Measurements from ENCODE around the gene COL4A2.

Gene COL4A2

GRCh38 chr13:110306960-110307766 lies at the start of gene COL4A2, which contains the start of gene COL4A1:
Gene COL4A2, plus strand, starts transcription at chr13:110307284. Its CDS starts 620 bp downstream, at chr13:110307904.
Gene COL4A1, minus strand, starts transcription at chr13:110307157. Its CDS starts 130 bp downstream, at chr13:110307027.
- Histone ChIP-seq H3K27me3 (ENCODE audit: insufficient read depth, low read length) (peaks cover 42% of the 10 kb centered on the region), H3K36me3 (ENCODE audit: insufficient read depth, low read depth, low read length) (peaks cover 16% of the 10 kb centered on the region; the same call in 1 of the 2 replicates), H3K4me1 (ENCODE audit: insufficient read depth, low read length) (no peaks in the 10 kb centered on the region), H3K9ac (ENCODE audit: low read depth, low read length) (peak within 1 kb of the TSS; percentile 64), H3K9me3 (ENCODE audit: insufficient read depth, low read depth, low read length) (no peaks in the 10 kb centered on the region), H3K4me3 (ENCODE audit: low read length) (peak within 1 kb of the TSS; percentile 88), H3K27ac (ENCODE audit: low read length) (no peak within 1 kb of the TSS)

GRCh38 chr13:110257408-110257807 lies 49.7 kb upstream of the COL4A2 start:
- Histone ChIP-seq H3K4me3 (ENCODE audit: low read length) (no peak overlapping the region), H3K4me1 (ENCODE audit: insufficient read depth, low read length) (peaks cover 10% of the 10 kb centered on the region), H3K27ac (ENCODE audit: low read length) (no peak overlapping the region), H3K27me3 (ENCODE audit: insufficient read depth, low read length) (no peaks in the 10 kb centered on the region), H3K9me3 (ENCODE audit: insufficient read depth, low read depth, low read length) (no peaks in the 10 kb centered on the region), H3K36me3 (ENCODE audit: insufficient read depth, low read depth, low read length) (no peaks in the 10 kb centered on the region), H3K9ac (ENCODE audit: low read depth, low read length) (no peak overlapping the region)

DNA sequence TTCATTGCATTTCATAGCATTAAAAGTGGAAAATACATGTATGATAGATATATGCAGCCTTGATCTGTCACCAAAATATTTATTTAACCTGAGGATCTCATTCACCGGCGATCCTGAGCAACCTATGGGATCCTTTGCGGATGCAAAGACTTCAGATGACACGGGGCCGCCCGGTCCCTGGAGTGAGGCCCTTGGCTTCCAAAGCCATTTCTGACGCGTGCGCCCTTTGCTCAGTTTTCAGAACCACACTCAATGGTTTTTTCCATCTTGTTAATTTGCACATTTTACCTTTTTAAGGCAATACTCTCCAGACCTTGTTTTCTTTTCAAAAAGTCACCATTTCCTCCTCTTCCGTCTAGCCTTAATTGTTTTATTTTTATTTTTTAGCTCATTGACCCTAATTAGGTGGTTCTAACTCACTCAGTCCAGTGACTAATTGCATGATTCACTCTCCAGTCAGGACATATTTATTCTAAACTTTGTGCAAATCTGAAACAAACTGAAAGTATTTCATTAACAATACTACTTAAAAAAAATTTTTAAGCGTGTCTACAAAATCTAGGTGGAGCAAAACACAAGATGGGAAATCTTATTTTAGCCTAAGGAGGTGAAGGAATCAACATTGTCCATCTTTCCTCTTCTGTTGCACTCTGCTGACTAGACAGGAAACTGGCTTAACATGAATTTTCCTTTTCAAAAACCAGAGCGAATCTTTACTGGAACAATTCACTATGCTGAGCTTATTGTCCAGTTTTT lies 48.0 kb upstream of the COL4A2 start:
- Histone ChIP-seq H3K4me3 (ENCODE audit: low read length) (no peak overlapping the region), H3K27me3 (ENCODE audit: insufficient read depth, low read length) (no peaks in the 10 kb centered on the region), H3K9me3 (ENCODE audit: insufficient read depth, low read depth, low read length) (no peaks in the 10 kb centered on the region), H3K4me1 (ENCODE audit: insufficient read depth, low read length) (peaks cover 17% of the 10 kb centered on the region), H3K36me3 (ENCODE audit: insufficient read depth, low read depth, low read length) (no peaks in the 10 kb centered on the region), H3K27ac (ENCODE audit: low read length) (no peak overlapping the region), H3K9ac (ENCODE audit: low read depth, low read length) (no peak overlapping the region)

- Histone ChIP-seq H3K36me3 (ENCODE audit: insufficient read depth, low read depth, low read length) (no peaks in the 10 kb centered on the region), H3K27ac (ENCODE audit: low read length) (no peak overlapping the region)
These were observed 47.4 kb upstream of the COL4A2 start for GRCh38 chr13:110259651-110260050.

DNA sequence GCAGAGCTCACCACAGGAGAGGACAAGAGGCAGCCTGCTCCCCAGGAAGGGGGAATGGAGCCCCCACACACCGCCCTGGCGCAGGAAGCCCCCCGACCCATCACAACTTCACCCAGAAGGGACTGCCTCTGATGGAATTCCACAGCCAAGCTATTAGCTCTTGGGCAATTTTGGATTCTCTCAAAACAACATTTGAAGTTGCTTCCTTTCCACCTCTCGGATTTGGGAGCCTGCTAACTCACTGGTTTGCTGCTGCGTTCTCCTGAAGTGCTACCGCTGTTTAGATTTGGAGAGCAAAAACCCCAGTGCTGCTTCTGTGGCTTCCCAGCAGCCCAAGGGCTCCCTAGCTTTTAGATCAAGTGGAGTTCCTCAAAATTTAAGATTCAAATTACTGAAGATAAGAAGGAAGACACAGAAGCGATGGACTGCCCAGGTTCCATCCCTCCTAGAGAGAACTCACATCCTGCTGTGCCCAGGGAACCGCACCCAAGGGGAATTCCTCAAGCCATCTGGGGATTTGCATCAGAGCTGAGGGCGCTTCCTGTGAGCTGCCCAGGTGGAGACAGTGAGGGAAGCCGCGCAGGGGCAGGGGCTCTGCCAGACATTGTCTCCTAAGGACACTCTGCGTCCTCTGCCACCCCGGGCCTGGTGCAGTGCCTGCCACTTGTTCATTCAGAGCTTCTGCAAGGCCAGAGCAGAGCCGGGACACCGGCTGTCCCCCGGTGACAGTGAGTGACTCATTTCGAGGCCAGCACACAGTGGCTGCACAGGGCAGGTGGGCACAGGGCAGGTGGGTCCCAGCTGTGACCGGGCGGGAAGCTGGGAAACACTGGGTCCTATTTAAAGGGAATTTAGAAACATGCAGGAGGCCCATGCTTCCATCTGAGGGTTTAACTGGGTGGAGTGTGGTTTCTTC lies 45.7 kb upstream of the COL4A2 start:
- H3K27ac ChIP-seq (ENCODE audit: low read length), result no peak overlapping the region
- H3K4me3 ChIP-seq (ENCODE audit: low read length), result no peak overlapping the region
- no peak overlapping the region for H3K9ac ChIP-seq (ENCODE audit: low read depth, low read length)
- H3K4me1 ChIP-seq (ENCODE audit: insufficient read depth, low read length), result peaks cover 36% of the 10 kb centered on the region
- no peaks in the 10 kb centered on the region for H3K27me3 ChIP-seq (ENCODE audit: insufficient read depth, low read length)
- H3K36me3 ChIP-seq (ENCODE audit: insufficient read depth, low read depth, low read length), result no peaks in the 10 kb centered on the region
- no peaks in the 10 kb centered on the region for H3K9me3 ChIP-seq (ENCODE audit: insufficient read depth, low read depth, low read length)

More at GRCh38 chr13:110259651-110260050, 47.4 kb upstream of the COL4A2 start:
- H3K9me3 ChIP-seq (ENCODE audit: insufficient read depth, low read depth, low read length), result no peaks in the 10 kb centered on the region
- peaks cover 18% of the 10 kb centered on the region for H3K4me1 ChIP-seq (ENCODE audit: insufficient read depth, low read length)
- no peak overlapping the region for H3K9ac ChIP-seq (ENCODE audit: low read depth, low read length)
- H3K27me3 ChIP-seq (ENCODE audit: insufficient read depth, low read length), result no peaks in the 10 kb centered on the region
- no peak overlapping the region for H3K4me3 ChIP-seq (ENCODE audit: low read length)

DNA sequence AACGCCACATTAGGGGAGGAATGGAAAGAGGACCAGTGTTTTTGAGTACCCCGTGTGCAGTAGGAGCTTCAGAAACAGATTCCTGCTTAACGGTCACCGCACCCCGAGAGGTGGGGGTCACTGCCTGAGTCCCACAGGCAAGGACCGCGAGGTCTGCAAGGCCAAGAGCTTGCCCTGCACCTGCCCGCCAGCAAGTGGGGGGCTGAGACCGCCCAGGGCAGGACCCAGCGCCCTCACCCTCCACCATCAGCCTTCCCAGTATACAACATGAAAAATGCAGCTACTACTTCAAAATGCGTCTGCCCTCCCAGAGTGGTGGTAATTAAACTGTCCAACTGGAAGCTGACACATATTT lies 45.0 kb upstream of the COL4A2 start:
- H3K27me3 ChIP-seq (ENCODE audit: insufficient read depth, low read length), result no peaks in the 10 kb centered on the region
- no peak overlapping the region for H3K27ac ChIP-seq (ENCODE audit: low read length)
- no peak overlapping the region for H3K4me3 ChIP-seq (ENCODE audit: low read length)
- H3K4me1 ChIP-seq (ENCODE audit: insufficient read depth, low read length), result peaks cover 42% of the 10 kb centered on the region
- H3K9ac ChIP-seq (ENCODE audit: low read depth, low read length), result no peak overlapping the region
- H3K36me3 ChIP-seq (ENCODE audit: insufficient read depth, low read depth, low read length), result no peaks in the 10 kb centered on the region
- H3K9me3 ChIP-seq (ENCODE audit: insufficient read depth, low read depth, low read length), result no peaks in the 10 kb centered on the region

- Histone ChIP-seq H3K4me1 (ENCODE audit: insufficient read depth, low read length) (peaks cover 42% of the 10 kb centered on the region), H3K4me3 (ENCODE audit: low read length) (no peak overlapping the region), H3K27ac (ENCODE audit: low read length) (no peak overlapping the region), H3K27me3 (ENCODE audit: insufficient read depth, low read length) (no peaks in the 10 kb centered on the region), H3K9me3 (ENCODE audit: insufficient read depth, low read depth, low read length) (no peaks in the 10 kb centered on the region), H3K9ac (ENCODE audit: low read depth, low read length) (no peak overlapping the region), H3K36me3 (ENCODE audit: insufficient read depth, low read depth, low read length) (no peaks in the 10 kb centered on the region)
These were observed 44.4 kb upstream of the COL4A2 start for GRCh38 chr13:110262508-110263291.

DNA sequence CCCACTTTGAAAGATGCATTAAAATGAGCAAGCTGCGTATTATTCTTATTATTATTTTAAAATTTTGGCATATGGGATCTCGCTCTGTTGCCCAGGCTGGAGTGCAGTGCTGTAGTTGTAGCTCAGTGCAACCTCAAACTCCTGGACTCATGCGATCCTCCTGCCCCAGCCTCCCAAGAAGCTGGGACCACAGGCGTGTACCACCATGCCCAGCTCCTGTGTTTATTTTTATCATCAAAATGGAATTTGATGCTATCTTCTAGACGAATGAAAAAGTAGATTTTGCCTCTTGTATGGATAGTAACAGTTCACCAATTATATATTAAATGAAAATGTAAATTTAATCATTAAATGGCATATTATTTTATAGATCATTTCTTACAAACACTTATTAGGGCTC lies 43.7 kb upstream of the COL4A2 start:
- no peak overlapping the region for H3K4me3 ChIP-seq (ENCODE audit: low read length)
- H3K27ac ChIP-seq (ENCODE audit: low read length), result no peak overlapping the region
- no peaks in the 10 kb centered on the region for H3K9me3 ChIP-seq (ENCODE audit: insufficient read depth, low read depth, low read length)
- peaks cover 42% of the 10 kb centered on the region for H3K4me1 ChIP-seq (ENCODE audit: insufficient read depth, low read length)
- no peaks in the 10 kb centered on the region for H3K27me3 ChIP-seq (ENCODE audit: insufficient read depth, low read length)
- no peak overlapping the region for H3K9ac ChIP-seq (ENCODE audit: low read depth, low read length)
- no peaks in the 10 kb centered on the region for H3K36me3 ChIP-seq (ENCODE audit: insufficient read depth, low read depth, low read length)

DNA sequence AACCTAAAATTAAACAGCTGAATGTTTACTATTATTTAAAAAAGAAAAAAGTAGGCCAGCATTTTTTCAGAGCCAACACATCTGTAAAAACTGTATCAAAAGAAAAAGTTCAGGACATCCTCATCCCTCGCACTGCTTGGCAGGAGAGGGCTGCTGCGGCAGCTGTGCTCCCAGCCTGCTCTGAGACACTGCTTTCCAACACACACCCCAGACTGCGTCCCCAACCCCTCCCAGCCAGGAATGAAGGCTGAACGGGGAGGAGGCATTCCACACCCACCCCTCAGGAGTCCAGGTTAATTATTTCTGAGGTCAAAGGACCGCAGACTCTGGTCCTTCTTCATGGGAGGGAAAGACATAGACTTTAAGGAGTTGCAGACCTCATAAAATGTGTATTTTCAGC lies 43.2 kb upstream of the COL4A2 start:
- Histone ChIP-seq H3K36me3 (ENCODE audit: insufficient read depth, low read depth, low read length) (no peaks in the 10 kb centered on the region), H3K4me3 (ENCODE audit: low read length) (no peak overlapping the region), H3K9ac (ENCODE audit: low read depth, low read length) (no peak overlapping the region), H3K27ac (ENCODE audit: low read length) (no peak overlapping the region), H3K27me3 (ENCODE audit: insufficient read depth, low read length) (no peaks in the 10 kb centered on the region), H3K9me3 (ENCODE audit: insufficient read depth, low read depth, low read length) (no peaks in the 10 kb centered on the region), H3K4me1 (ENCODE audit: insufficient read depth, low read length) (peaks cover 42% of the 10 kb centered on the region)

DNA sequence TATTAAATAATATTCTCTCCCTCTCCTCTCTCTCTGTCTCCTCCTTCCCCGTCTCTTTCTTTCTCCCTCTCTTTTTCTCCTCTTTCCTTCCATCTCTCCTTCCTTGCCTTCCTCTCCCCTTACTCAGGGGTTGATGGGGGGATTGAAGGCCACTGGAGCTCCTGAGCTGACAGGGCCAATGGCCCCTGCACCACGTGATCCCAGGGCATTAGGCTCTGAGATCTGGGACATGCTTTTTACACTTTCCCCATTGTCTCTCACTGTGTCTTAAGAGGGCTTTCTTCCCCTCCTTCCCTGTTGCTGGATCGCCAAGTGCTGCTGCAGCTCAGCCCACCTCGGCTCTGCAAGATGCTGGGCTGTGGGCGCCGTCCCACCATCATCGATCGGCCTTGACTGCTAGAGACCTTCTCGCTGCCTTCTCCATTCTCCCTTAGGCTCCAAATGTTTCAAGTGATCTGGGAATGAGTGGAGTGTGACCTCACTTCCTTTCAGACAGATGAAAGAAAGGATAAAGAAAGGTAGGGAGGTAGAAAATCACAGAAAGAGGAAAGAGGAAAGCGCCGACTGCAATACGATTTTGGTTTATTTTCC lies 42.3 kb upstream of the COL4A2 start:
- H3K9me3 ChIP-seq (ENCODE audit: insufficient read depth, low read depth, low read length), result no peaks in the 10 kb centered on the region
- no peaks in the 10 kb centered on the region for H3K36me3 ChIP-seq (ENCODE audit: insufficient read depth, low read depth, low read length)
- no peak overlapping the region for H3K27ac ChIP-seq (ENCODE audit: low read length)
- H3K27me3 ChIP-seq (ENCODE audit: insufficient read depth, low read length), result no peaks in the 10 kb centered on the region
- H3K4me1 ChIP-seq (ENCODE audit: insufficient read depth, low read length), result peaks cover 42% of the 10 kb centered on the region
- H3K4me3 ChIP-seq (ENCODE audit: low read length), result no peak overlapping the region
- H3K9ac ChIP-seq (ENCODE audit: low read depth, low read length), result no peak overlapping the region

Measured in iPS-20b (cell line).